ENCODE data around the gene SHC3.

The SHC3 gene

DNA sequence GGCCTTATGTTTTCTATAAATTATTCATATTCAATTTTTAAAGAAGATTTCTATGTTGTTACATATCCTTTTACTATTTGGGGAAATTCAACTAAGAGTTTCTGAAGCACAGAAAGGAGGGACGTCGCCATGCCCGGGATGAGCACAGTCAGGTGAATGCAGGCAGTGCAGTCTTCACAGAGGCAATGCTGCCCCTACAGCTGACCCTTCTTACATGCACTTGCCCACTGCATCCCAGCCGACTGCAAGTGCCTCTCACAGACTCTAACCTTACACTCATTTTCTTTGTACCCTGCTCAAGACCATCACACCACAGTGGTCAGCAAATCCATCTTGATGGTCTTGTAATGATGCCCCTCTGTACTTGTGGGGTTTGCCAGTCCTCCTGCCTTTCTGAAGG, 73.8 kb downstream of the SHC3 start:
- no peak for DNase-seq

DNA sequence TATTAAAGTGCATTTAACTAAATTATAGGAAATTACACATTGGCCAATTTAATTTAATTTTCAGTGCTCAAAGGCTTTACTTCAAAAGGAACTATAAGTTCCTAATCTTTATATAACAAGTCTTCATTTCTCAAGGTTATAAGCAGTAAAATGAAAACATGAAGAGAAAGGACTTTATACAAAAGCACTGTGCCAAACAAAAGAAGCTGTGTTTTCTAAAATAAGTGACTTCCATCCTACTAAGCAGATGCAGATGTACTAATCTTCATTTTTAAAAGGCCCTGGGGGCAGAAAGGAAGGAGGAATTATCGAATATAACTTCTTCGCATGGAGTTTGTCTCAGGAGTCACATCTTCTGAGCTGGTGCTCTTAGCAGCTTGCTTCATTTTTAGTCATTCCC, 81.4 kb downstream of the SHC3 start:
- DNase-seq, result no peak

DNA sequence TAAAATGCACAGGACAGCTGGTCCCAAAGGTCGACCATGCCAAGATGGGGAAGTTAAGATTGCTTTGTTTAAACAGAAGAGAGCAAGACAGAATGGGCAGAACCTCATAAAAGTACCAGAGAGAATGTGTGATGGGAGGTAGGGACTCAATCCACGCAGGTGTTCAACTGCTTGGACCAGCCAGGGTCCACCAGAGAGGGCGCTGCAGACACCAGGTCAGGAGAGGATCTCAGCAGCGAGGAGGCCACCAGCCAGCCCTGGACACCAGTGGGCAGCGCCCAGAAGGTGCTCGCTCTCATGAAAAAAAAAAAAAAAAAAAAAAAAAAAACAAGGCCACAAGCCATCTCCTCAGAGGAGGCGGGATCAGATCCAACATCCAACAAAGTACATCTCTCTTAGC, 81.8 kb downstream of the SHC3 start:
- no peak for DNase-seq

- DNase-seq, result no peak
These were observed 82.7 kb downstream of the SHC3 start for GRCh38 chr9:89095761-89096528.

DNA sequence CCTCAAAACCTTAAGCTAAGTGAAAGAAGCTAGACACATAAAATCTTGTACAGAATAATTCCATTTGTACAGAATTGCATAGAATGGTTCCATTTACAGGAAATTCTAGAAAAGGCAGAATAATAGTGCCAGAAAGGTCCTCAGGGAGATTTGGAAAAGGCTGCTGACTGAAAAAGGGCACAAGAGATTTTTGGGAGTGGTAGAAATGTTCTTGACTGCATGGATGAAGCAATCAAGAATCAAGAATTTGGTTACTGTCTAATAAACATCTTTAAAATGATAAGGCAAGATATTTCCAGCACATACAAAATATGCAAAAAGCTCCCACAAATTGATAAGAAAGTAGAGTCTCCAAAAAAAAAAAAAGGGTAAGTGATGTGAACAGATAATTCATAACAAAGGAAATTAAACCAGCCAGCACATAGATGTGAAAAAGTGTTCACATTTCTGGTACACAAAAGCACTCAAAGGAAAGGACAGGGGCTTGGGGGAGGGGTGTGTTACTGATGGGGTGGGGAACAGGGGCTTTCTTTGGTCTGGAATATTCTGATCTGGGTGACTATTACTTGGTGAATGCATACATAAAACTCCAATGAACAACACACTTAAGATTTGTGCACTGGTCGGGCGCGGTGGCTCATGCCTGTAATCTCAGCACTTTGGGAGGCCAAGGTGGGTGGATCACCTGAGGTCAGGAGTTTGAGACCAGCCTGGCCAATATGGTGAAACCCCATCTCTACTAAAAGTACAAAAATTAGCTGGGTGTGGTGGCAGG, 85.2 kb downstream of the SHC3 start:
- DNase-seq, result no peak

DNA sequence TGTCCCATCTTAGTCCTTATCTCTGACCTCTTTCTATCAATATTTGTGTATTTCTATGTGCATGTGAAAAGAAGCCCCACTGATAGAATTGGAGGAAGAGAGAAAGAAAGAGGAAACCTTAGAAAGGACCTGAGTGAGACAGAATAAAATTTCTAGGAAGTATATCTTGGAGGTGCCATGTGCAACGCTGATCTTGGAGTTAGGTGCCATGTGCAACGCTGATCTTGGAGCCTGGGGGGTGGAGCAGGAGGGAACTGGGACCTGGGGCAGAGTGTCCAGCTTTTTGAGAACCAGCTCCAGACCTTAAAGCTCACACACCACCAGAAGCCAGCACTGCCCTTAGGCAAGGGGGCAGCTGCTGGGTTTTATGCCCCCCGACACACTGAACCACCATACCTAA, 89.4 kb downstream of the SHC3 start:
- DNase-seq, result no peak

- no peak for DNase-seq
These were observed 95.0 kb downstream of the SHC3 start for GRCh38 chr9:89083626-89084025.

DNA sequence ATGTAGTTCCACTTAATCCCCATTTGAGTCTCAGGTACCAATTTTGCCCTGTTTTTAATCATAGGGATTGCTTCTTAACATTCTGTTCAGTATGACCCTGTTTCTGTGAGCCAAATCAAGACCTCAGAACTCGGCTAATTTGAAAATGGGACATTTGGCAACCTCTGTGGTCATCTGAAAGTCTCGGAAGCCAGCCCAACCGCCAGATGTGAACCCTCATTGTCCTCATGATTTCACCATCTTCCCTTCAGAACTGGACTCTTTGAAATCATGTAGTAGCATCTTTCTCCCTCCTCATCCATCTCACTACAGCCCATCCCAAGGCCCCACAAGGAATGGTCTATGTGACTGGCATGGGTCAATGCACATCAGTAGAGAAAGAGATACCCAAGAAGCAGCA, 98.4 kb downstream of the SHC3 start:
- DNase-seq, result no peak

DNA sequence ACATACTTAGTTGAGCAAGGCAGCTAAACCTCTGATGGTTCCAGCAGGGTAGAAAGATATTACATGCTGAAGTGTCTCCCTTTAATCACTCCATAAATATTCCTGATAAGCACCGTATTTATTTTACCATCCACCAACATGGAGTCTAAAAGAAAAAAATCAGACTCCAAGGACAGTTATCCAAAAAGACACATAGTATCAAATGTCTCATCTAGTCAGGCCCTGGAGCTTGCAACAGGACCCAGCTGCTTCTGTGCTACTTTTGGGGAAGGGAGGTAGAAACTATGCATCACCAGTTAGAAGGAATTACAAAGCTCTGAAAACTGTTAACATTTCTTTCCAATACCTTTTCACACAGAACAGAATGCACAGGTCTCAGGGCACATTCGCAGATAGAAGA, 99.2 kb downstream of the SHC3 start:
- no peak for DNase-seq

DNA sequence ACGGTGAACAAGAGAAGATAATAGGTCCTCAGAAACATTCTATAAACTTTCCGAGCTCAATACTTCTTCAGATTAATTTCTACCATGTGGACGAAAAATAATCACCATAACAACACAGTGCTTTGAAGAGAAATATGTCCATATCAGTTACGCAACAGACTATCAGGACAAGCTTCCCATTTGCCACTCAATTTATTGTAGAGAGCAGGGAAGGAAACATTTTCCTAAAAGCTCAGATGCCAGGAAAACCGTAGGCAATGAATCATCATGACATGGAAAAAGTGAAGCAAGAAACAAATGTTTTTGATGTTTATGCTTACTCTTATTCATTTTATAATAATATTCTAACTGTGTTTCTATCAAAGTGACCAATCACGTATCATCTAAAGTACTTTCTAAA, 99.8 kb downstream of the SHC3 start:
- no peak for DNase-seq

DNA sequence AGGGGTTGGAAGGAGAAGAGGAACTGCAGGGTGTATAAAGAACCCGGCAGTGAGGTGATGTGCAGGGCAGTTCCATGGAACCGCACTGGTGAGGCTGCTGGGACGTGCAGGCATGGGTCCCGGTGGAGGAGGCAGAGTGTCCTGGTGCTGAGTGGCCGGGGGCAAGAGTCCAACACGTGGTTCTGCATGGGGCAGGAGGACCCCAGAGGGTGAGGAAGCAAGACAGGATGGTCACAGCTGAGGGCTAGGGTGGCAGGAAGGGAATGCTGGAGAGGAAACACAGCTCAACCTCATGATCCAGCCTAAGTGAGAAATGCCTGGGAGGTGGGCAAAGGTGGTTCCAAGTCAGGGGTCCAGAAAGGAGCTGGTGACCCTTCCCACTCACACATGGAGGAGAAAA, 100.2 kb downstream of the SHC3 start:
- DNase-seq, result no peak

DNA sequence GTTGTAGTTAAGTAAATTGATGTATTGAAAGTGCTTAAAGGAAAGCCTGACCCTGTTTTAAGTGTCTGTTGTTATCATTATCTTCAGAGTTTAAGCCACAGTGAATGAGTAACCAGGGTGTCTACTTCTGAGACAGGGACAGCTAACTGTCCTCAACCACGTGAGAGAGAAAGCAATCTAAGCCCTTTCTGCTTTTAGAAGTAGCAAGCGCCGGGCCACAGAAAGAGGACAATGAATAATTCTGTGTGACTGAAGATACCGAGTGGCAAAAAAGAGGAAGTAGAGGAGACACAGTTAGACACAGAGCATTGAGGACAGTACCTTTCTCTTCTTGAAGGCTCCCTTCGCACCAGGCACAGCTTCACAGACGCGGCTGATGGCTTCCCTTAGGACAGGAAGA, 101.1 kb downstream of the SHC3 start:
- DNase-seq, result no peak

DNA sequence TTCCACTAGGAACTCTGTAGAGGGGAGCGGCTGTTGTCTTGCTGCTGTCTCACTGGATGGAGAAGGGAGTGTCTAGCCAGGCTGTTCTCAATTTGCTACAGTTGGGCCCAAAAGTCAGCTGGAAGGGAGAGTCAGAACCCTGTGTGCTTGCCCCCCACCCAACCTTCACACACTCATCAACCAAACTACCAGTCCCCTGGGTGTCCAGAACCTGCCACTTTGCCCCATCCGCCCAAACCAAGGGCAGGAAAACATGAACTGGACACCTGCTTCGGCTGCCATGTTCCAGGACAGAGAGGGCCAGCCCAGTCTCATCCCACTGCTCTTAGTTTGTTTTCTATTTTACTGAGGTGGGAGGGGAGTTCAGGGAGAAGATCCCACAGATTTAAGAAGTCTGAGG, 105.2 kb downstream of the SHC3 start:
- DNase-seq, result no peak

- no peak for DNase-seq
These were observed 107.0 kb downstream of the SHC3 start for GRCh38 chr9:89071591-89071990.

DNA sequence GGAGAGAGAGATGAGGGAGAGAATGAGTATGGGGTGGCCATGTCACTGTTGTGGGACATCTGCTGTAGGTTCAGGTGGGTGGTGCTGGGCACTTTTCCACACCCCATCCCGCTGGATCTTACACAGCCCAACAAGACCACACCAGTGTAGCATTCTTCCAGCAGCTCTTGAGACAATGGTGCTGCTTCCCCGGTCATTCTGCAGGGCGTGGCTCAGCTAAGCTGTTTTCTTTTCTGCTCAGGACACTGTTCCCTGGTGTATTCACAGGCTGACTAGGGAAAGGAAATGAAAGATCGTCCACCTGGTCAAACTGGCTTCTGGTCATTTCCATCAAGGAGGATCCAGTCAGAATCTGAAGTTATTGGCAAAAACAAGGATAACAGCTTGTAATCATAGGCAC, 111.8 kb downstream of the SHC3 start:
- no peak for DNase-seq

DNA sequence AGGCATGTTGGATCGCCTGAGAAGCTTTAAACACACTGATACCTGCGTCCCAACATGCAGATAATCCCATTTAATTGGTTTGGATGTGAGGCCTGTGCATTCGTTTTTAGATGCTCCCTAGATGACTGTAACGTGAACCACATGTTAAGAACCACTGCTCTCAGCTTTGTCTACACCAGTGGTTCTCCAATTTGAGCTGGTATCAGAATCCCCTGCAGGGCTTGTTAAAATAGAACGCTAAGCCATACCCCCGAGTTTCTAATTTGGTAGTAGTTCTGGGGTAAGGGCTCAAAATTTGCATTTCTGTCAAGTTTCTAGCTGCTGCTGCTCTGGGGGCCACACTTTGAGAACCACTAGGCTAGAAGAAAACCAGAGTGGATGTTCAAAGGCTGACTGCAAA, 112.7 kb downstream of the SHC3 start:
- no peak for DNase-seq

DNA sequence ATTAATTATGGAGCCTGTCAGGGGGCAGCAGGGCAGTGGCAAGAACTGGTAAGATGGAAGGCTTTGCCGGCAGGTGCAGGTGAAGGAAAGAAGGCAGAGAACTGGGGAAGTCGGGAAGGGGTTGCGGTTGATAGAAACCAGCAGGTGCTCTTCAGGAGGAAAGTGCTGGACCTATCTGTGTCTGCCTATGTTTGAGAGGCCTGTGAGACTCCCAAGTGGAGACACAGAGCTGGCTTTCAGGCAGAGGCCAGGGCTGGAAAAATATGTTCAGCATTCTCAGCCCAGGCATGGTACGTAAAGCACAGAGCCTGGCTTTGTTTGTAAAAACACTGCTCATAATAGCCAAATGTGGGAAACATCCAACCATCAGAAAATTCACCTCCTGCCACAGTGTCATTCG, 117.8 kb downstream of the SHC3 start:
- no peak for DNase-seq

GRCh38 chr9:89059925-89060506, 118.6 kb downstream of the SHC3 start:
- DNase-seq, result no peak

- no peak for DNase-seq
These were observed 119.7 kb downstream of the SHC3 start for GRCh38 chr9:89058906-89059305.

DNA sequence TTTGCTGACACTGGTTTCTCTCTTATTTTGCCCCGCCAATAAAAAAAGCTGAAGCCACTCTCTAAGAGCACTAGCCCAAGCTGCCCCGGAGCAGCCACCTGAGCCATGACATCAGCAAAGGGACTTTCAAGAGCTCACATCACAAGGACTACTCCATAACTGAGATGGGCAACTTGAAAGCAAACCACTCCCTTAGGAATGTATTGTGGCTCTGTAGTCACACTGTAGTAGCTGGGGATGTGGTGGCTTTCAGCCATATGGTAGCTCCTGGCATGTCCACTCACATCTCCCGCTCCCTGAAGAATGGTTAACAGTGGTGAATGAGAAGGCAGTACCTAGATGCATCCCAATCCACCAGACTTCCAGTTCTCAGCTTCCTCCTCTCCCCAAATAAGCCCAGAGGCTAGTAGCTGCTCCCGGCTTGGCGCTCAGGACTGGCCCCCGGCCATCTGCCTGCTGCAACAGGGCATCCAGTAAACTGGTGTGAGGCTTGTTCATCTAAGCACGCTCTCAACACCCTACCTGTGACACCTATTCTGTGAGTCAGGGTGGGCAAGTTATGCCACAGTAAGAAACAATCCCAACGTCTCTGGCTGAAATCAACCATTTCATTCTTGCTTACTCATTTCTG, 123.6 kb downstream of the SHC3 start:
- no peak for DNase-seq

- DNase-seq, result no peak
These were observed 125.3 kb downstream of the SHC3 start for GRCh38 chr9:89053301-89053700.

DNA sequence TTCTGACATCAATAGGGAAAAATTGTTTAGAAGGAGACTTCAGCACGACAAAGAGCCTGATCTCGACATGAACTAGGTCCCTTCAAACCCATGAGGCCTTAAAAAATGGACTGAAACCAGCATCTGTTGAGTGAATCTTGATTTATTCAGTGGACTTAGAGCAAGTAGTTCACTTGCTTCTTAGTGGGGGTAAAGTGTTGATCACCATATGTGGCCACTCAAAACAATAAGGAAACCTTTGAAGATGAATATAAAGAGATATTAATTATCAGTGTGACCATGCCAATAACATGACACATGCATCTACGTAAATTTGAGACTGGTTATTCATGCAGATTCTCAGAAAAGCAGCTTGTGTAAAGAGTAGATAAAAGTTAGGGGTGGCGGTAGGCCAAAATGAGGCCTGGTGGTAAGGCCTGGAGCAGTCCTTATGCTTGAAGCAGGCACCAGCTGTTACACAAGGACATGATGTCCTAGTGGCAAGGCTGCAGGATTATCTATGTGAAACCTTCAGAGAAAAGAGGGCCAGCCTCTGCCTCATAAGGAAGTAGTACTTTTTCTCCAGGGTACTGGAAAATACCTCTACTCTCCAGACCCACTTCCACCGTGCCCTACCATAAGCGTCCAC, 126.0 kb downstream of the SHC3 start:
- no peak for DNase-seq

- DNase-seq, result no peak
These were observed 127.1 kb downstream of the SHC3 start for GRCh38 chr9:89051421-89052025.
